Naive thymus-derived CD8-positive, alpha-beta T cell (primary cell): ENCODE data around the gene REPS2. TPM values are rescaled to one million over a fixed set of nuclear protein-coding genes. Genes with fewer than 3 reads are reported as not detected.

Source experiments
- ATAC-seq, 2 donors: fragments of 150-1000 bp; cut with Tn5 transposase in 1 of 2; sonication (Bioruptor Pico), chemical (Tn5 transposase) in 1 of 2; 1 replicate in 1 of 2; 2 replicates in 1 of 2; pipeline ENCODE4 v1.10.0; 2021; ENCODE audit warnings: mild to moderate bottlenecking in 2 of 2, moderate library complexity in 2 of 2
- POLR2A ChIA-PET: fragments of 350-600 bp; sonication (Branson Sonifier 250); formaldehyde crosslinking; loops from one replicate; lab custom pipeline; 2021; ENCODE audit warnings: antibody characterized with exemption; lab: Charles Lee
- DNase-seq, 10 donors: peaks; one replicate each; pipeline versions ENCODE4 v3.0.0 to v3.0.0-alpha.2; 2020 to 2022
- H3K27ac Mint-ChIP-seq, 10 donors: one replicate each; pipeline ENCODE4 v1.8.0; 2020 to 2022; ENCODE audit warnings: mild to moderate bottlenecking in 10 of 10, mixed read lengths in 10 of 10, moderate library complexity in 4 of 10, inconsistent platforms in 1 of 10
- H3K27me3 Mint-ChIP-seq, 5 donors: one replicate each; pipeline ENCODE4 v1.8.0; 2021 to 2022; ENCODE audit warnings: mixed read lengths in 5 of 5
- H3K36me3 Mint-ChIP-seq, 3 donors: one replicate each; pipeline ENCODE4 v1.8.0; 2020 to 2022; ENCODE audit warnings: mixed read lengths in 3 of 3, mild to moderate bottlenecking in 2 of 3, inconsistent platforms in 1 of 3
- H3K4me1 Mint-ChIP-seq, 4 donors: one replicate each; pipeline ENCODE4 v1.8.0; 2021 to 2022; ENCODE audit warnings: mixed read lengths in 4 of 4
- H3K4me3 Mint-ChIP-seq, 10 donors: one replicate each; pipeline ENCODE4 v1.8.0; 2020 to 2022; ENCODE audit warnings: mild to moderate bottlenecking in 10 of 10, mixed read lengths in 10 of 10, moderate library complexity in 6 of 10, inconsistent platforms in 1 of 10
- H3K9me3 Mint-ChIP-seq, 9 donors: one replicate each; pipeline ENCODE4 v1.8.0; 2020 to 2022; ENCODE audit warnings: mixed read lengths in 9 of 9, mild to moderate bottlenecking in 3 of 9, inconsistent platforms in 1 of 9, moderate library complexity in 1 of 9
- polyA plus RNA-seq, 3 donors: library from polyadenylated mRNA; unstranded; fragments of 300-500 nt; fragmentation: Illumina TruSeq; gene quantifications; one replicate each; pipeline ENCODE4 v1.2.3, GENCODE V29; 2021
- total RNA-seq, 8 experiments: library from RNA in 2 of 8; stranded (reverse) in 2 of 8; gene quantifications; one replicate each; pipeline ENCODE4 v1.2.3 and lab custom pipeline; 2021 to 2026

Gene REPS2
- total and polyA plus RNA-seq, 5 experiments from 2014 or later, result 0.31 to 0.62 (median 0.41) TPM; not detected in 2

DNA sequence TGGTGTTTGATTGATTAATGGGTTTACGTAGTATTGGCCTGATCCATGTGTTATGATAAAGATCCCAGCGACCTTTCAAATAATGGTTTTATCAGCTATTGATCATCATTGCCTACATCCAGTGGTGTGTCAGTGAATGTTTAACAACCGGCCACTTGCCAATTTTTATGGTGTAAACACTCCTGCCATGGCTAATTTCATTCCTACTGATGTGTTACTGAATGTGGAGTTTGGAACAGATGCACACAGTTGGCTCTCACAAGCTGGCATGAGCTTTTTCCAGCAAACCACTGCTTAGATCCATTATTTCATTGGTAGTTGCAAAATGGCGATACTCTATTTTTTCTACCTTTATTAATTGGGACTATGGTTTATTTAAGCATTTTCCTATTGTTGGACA, 139.9 kb downstream of the REPS2 start:
- H3K36me3 Mint-ChIP-seq, result peaks cover 0 to 4% (median 0%) of the 10 kb centered on the region in 3 donors
- DNase-seq, result no peak
- POLR2A ChIA-PET, result no interaction called here
- H3K4me3 Mint-ChIP-seq, result no peak overlapping the region
- peak overlapping the region in 1 of 10 donors; percentile 80 for H3K27ac Mint-ChIP-seq
- peaks cover 0 to 3% (median 0%) of the 10 kb centered on the region in 5 donors for H3K27me3 Mint-ChIP-seq
- peaks cover 0 to 4% (median 0%) of the 10 kb centered on the region in 9 donors for H3K9me3 Mint-ChIP-seq
- no peaks in the 10 kb centered on the region for H3K4me1 Mint-ChIP-seq
- no peak for ATAC-seq

DNA sequence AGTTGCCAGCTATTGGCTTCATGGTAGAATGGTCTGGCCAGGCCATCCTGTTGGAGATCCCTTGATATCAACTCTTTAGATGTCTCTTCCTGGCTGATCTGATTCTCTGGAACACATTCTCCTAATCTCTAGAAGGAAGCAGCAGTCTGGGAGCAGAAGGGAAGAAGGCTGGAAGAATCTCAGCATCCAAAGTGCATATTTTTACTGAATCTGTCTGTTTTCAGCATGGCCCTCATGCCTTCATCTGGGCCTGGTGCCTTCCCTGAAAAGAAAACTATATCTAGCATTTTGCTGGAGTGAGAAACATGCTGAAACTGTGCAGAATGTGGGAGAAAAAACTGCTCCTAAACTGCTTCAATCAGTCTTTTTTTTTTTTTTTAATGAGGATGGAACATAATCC, 148.7 kb downstream of the REPS2 start:
- no peak overlapping the region for H3K4me3 Mint-ChIP-seq
- peaks cover 0 to 8% (median 0%) of the 10 kb centered on the region in 9 donors for H3K9me3 Mint-ChIP-seq
- H3K4me1 Mint-ChIP-seq, result no peaks in the 10 kb centered on the region
- H3K27me3 Mint-ChIP-seq, result peaks cover 0 to 11% (median 0%) of the 10 kb centered on the region in 5 donors
- no peak for ATAC-seq
- no peak overlapping the region for H3K27ac Mint-ChIP-seq
- peaks cover 0 to 8% (median 0%) of the 10 kb centered on the region in 3 donors for H3K36me3 Mint-ChIP-seq
- DNase-seq, result no peak
- POLR2A ChIA-PET, result no interaction called here

DNA sequence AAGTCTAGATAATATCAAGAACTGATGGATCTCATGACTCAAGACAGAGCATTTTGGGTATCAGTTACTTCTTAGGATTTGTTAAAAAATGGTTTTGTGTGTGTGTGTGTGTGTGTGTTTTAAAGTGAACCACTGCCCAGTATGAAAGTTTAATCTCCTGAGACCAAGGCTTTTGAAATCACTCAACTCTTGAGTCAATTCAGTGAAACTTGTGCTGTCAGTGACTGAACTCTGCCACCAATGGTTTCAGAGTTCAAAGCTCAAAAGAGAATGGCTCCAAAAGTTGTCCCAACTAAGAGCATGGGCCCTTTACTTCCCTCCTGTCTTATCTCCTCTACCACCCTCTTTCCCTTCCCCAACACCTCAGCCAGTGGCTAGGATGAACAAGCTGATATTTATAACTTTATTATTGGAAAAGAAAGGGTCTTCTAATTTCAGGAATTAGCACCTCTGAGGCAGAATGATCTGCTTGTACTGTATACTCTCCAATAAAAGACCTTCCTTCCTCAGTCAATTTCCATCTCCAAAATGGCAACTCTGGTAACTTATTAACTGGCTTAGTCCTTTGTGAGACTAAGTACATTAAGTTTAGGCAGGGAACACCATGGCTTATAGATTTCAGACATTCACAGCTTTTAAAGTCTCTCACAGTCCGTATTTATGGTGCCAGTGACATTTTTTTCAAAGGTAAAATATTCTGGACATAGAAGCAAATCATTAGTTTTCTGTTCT, 152.2 kb downstream of the REPS2 start:
- no peak for DNase-seq
- Mint-ChIP-seq H3K36me3 (peaks cover 0 to 8% (median 0%) of the 10 kb centered on the region in 3 donors), H3K27me3 (peaks cover 0 to 11% (median 0%) of the 10 kb centered on the region in 5 donors), H3K4me3 (no peak overlapping the region), H3K27ac (no peak overlapping the region), H3K4me1 (no peaks in the 10 kb centered on the region), H3K9me3 (peaks cover 0 to 3% (median 0%) of the 10 kb centered on the region in 9 donors)
- POLR2A ChIA-PET, result no interaction called here
- no peak for ATAC-seq

DNA sequence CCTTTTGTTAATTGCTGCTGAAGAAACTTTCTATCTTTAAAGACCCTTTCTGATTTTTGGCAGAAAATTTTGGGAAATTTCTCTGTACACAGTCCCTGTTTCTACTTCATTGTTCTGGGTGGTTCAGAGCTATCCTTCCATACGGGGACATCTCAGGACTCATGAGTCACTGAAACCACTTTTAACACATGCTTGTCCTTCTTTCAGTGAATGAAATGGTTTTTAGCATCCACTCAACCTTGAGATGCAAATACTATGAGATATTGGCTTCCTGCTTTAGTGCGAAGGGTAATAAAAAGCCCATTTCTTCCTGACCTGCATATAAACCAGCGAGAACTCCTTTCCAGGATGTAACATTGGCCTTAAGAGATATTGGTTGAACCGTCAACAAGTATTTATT, 158.0 kb downstream of the REPS2 start:
- no peaks in the 10 kb centered on the region for H3K27me3 Mint-ChIP-seq
- DNase-seq (no peak), ATAC-seq (no peak)
- H3K4me1 Mint-ChIP-seq, result no peaks in the 10 kb centered on the region
- H3K9me3 Mint-ChIP-seq, result no peaks in the 10 kb centered on the region
- no peak overlapping the region for H3K27ac Mint-ChIP-seq
- H3K4me3 Mint-ChIP-seq, result no peak overlapping the region
- no peaks in the 10 kb centered on the region for H3K36me3 Mint-ChIP-seq
- POLR2A ChIA-PET, result no interaction called here

DNA sequence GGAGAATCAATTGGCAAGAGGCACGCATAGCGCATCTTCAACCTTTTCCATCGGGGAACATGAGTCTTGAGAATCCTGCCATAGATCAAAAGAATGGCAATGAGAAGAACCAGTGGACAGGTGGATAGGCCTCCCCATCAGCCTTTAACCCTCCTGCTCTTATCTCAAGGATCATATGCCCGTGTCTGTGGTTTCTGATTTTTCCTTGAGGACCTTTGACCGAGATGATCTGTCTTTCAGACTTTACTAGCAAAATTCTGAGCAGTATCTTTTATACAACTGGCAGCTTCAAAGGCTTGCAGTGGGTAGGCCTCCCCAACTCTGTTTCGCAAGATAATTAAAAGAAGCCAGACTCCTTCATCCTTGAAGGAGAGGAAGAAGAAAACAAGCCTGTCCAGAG, 174.4 kb downstream of the REPS2 start:
- H3K27me3 Mint-ChIP-seq, result peaks cover 0 to 2% (median 0%) of the 10 kb centered on the region in 5 donors
- DNase-seq, result no peak
- H3K4me3 Mint-ChIP-seq, result no peak overlapping the region
- no peak overlapping the region for H3K27ac Mint-ChIP-seq
- no peaks in the 10 kb centered on the region for H3K36me3 Mint-ChIP-seq
- POLR2A ChIA-PET, result no interaction called here
- H3K9me3 Mint-ChIP-seq, result peaks cover 0 to 8% (median 0%) of the 10 kb centered on the region in 9 donors
- no peak for ATAC-seq
- H3K4me1 Mint-ChIP-seq, result no peaks in the 10 kb centered on the region

DNA sequence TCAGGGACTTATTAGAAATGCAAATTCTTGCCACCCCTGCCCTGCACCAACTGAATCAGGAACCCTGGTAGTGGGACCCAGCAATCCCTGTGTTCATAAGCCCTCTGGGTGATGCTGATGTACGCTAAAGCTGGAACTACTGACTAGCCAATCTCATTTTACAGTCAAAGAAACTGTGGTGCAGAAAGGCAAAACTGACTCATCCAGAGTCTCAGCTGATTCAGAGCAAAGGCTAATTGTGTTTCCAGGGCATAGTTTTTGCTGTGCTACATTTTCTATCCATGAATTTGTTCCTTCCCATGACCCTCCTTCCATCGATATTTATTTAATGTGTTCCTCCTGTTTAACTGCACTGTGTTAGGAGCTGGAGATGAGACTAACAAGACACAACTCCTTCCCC, 207.5 kb downstream of the REPS2 start:
- peaks cover 0 to 3% (median 0%) of the 10 kb centered on the region in 9 donors for H3K9me3 Mint-ChIP-seq
- POLR2A ChIA-PET, result no interaction called here
- no peaks in the 10 kb centered on the region for H3K4me1 Mint-ChIP-seq
- ATAC-seq (no peak), DNase-seq (no peak)
- H3K4me3 Mint-ChIP-seq, result no peak overlapping the region
- H3K36me3 Mint-ChIP-seq, result no peaks in the 10 kb centered on the region
- H3K27ac Mint-ChIP-seq, result no peak overlapping the region
- peaks cover 0 to 7% (median 0%) of the 10 kb centered on the region in 5 donors for H3K27me3 Mint-ChIP-seq

DNA sequence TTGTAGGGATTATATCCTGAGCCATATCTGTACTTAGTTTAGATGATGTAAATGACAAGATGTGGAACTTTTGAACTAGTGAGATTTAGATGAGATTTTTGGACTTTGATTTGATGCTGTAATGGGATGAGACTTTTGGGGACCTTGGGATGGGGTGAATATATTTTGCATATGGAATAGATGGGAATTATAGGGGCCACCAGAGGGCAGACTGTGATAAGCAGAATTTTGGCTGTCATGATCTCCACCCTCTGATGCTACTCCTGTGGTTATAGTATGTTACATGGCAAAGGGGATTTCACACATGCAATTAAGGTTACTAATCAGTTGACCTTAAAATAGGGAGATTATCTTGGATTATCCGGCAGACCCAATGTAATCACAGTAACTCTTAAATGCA, 214.5 kb downstream of the REPS2 start:
- Mint-ChIP-seq H3K4me3 (no peak overlapping the region), H3K36me3 (peaks cover 0 to 16% (median 2%) of the 10 kb centered on the region in 3 donors), H3K27ac (no peak overlapping the region), H3K27me3 (peaks cover 0 to 6% (median 0%) of the 10 kb centered on the region in 5 donors), H3K9me3 (peaks cover 0 to 62% (median 10%) of the 10 kb centered on the region in 9 donors), H3K4me1 (no peaks in the 10 kb centered on the region)
- POLR2A ChIA-PET, result no interaction called here
- DNase-seq, result no peak
- no peak for ATAC-seq

DNA sequence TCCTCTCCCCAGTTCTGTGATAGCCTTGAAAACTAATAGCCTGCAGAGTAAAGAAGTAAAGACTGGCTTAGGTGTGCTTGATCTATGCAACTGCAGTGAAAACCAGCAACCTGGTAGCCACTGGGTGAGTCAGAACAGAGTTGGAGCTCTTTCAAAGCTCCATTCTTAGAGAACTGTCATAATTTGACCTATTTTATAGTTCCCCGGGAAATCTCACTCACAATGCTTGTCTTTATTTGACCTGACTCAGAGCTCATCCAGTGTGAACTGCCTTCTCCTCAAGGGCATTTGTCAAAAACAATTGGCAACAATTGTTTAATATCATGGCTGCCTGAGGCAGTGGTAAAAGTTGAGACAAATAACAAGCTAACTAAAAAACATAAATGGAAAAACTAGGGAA, 215.5 kb downstream of the REPS2 start:
- DNase-seq (no peak), ATAC-seq (no peak)
- H3K36me3 Mint-ChIP-seq, result peaks cover 0 to 16% (median 2%) of the 10 kb centered on the region in 3 donors
- H3K4me1 Mint-ChIP-seq, result no peaks in the 10 kb centered on the region
- H3K27me3 Mint-ChIP-seq, result peaks cover 0 to 6% (median 0%) of the 10 kb centered on the region in 5 donors
- H3K4me3 Mint-ChIP-seq, result no peak overlapping the region
- H3K27ac Mint-ChIP-seq, result no peak overlapping the region
- peaks cover 0 to 62% (median 10%) of the 10 kb centered on the region in 9 donors for H3K9me3 Mint-ChIP-seq
- POLR2A ChIA-PET, result no interaction called here

DNA sequence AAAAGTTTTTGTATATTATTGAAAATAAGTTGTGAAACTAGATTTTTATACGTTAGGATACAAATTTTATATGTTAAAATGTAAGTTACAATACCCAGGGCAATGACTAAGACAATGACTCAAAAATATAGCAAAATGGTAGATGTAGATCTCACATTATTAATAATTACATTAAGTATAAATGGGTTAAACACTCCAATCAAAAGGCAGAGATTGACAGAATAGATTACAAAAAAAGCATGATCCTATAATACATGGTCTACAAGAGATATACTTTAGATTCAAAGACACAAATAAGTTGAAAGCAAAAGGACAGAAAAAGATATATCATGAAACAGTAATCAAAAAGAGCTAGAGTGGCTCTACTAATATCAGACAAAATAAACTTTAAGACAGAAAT, 217.6 kb downstream of the REPS2 start:
- H3K27me3 Mint-ChIP-seq, result peaks cover 0 to 6% (median 0%) of the 10 kb centered on the region in 5 donors
- POLR2A ChIA-PET, result no interaction called here
- H3K27ac Mint-ChIP-seq, result no peak overlapping the region
- no peak overlapping the region for H3K4me3 Mint-ChIP-seq
- H3K4me1 Mint-ChIP-seq, result no peaks in the 10 kb centered on the region
- peaks cover 0 to 16% (median 2%) of the 10 kb centered on the region in 3 donors for H3K36me3 Mint-ChIP-seq
- DNase-seq (no peak), ATAC-seq (no peak)
- H3K9me3 Mint-ChIP-seq, result peaks cover 0 to 62% (median 10%) of the 10 kb centered on the region in 9 donors

DNA sequence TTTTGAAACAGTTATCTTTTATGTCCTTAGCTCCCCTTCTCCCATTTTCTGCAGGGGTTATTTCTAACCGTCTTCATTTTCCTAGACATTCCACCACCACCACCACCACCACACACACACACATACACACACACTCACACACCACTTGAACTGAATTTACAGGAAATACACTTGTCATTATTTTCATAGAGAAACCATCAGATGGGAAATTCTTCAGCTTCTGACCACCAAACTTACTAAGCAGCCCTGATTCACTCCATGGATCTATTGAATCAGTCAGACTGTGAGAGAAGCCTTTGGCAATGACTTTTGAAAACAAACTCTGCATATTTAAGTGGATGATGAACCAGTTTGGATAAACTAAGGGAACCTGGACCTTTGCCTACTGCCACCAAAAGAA, 218.5 kb downstream of the REPS2 start:
- POLR2A ChIA-PET, result no interaction called here
- H3K4me3 Mint-ChIP-seq, result no peak overlapping the region

DNA sequence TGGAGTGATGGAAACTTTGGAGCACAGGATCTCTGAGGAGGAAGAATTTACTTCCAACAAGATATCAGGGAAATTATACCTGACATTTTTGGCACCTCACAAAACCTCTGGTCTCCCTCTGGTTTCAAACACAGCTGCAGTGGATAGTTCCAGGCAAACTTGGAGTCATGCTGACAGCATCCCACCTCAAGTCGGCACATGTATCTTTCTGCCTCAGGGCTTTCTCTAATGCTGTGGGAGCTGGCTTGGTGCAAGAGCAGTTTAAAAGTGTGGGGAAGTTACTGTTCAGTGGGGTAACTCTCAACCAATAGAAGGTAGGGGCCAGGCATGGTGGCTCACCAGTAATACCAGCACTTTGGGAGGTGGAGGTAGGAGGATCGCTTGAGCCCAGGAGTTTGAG, 221.5 kb downstream of the REPS2 start:
- H3K4me1 Mint-ChIP-seq, result no peaks in the 10 kb centered on the region
- no peak overlapping the region for H3K4me3 Mint-ChIP-seq
- H3K27me3 Mint-ChIP-seq, result no peaks in the 10 kb centered on the region
- H3K36me3 Mint-ChIP-seq, result peaks cover 0 to 11% (median 2%) of the 10 kb centered on the region in 3 donors
- POLR2A ChIA-PET, result no interaction called here
- DNase-seq (no peak), ATAC-seq (no peak)
- no peak overlapping the region for H3K27ac Mint-ChIP-seq
- peaks cover 0 to 34% (median 3%) of the 10 kb centered on the region in 9 donors for H3K9me3 Mint-ChIP-seq

More for the DNA sequence above, 218.5 kb downstream of the REPS2 start:
- H3K36me3 Mint-ChIP-seq, result peaks cover 0 to 16% (median 2%) of the 10 kb centered on the region in 3 donors
- H3K9me3 Mint-ChIP-seq, result peaks cover 0 to 58% (median 10%) of the 10 kb centered on the region in 9 donors
- ATAC-seq, result no peak
- H3K27ac Mint-ChIP-seq, result no peak overlapping the region
- no peaks in the 10 kb centered on the region for H3K4me1 Mint-ChIP-seq
- no peak for DNase-seq
- peaks cover 0 to 6% (median 0%) of the 10 kb centered on the region in 5 donors for H3K27me3 Mint-ChIP-seq

DNA sequence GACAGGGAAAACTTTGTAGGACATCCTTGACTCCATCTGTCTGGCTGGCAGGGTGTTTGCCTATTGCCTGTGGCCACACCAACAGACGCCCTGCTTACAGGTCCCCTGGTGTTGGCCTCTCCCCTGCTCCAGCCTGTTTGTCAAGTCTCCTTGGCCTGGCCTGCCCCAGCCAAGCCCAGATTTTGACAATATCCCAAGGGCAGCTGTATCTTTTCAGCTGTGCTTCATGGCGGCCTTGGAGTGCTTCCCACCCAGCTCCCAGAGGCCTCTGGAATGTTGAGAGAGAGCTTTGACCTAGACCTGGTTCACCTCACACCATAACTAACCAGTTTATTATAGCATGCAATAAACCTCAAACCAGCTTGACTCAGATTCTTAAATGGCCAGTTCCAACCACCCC, 224.5 kb downstream of the REPS2 start:
- no peak overlapping the region for H3K27ac Mint-ChIP-seq
- H3K36me3 Mint-ChIP-seq, result no peaks in the 10 kb centered on the region
- POLR2A ChIA-PET, result no interaction called here

DNA sequence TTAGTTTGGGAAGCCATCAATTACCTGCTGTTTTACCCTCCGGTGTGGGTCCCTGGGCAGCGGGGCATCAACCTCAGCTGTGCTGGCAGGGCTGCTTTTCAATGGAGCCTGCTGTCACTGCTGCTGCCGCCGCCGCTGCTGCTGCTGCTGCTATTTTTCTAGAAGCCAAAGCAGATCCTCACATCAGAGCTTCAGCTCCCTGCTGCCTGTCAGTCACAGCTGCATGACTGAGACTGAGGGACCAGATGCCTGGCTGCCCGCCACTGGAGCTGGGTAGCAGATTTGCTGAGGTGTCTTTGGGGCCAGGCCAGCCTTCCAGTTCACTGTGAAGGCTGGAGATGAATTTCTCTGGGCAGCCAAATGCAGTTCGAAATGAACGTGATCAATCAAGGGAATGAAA, 228.2 kb downstream of the REPS2 start:
- H3K4me3 Mint-ChIP-seq, result no peak overlapping the region
- H3K4me1 Mint-ChIP-seq, result no peaks in the 10 kb centered on the region
- H3K9me3 Mint-ChIP-seq, result peaks cover 0 to 7% (median 0%) of the 10 kb centered on the region in 9 donors
- no peak for ATAC-seq
- no peak overlapping the region for H3K27ac Mint-ChIP-seq
- no peak for DNase-seq
- no peaks in the 10 kb centered on the region for H3K36me3 Mint-ChIP-seq
- no peaks in the 10 kb centered on the region for H3K27me3 Mint-ChIP-seq
- POLR2A ChIA-PET, result no interaction called here

More for the DNA sequence above, 224.5 kb downstream of the REPS2 start:
- ATAC-seq, result no peak
- Mint-ChIP-seq H3K4me3 (no peak overlapping the region), H3K4me1 (no peaks in the 10 kb centered on the region), H3K9me3 (peaks cover 0 to 12% (median 0%) of the 10 kb centered on the region in 9 donors), H3K27me3 (no peaks in the 10 kb centered on the region)
- DNase-seq, result no peak
